Activated CD4-positive, CD25-positive, alpha-beta regulatory T cell (primary cell): ENCODE measurements around the gene CDCA7.
A peak's percentile ranks its signal among the peaks of the same experiment; 100 is the strongest.
"Not testable (repeated sequence)": the region's sequence is repeated elsewhere in the genome, so short reads cannot be mapped to it uniquely, and the experiment has no call there.

ENCODE experiments used
- DNase-seq, 4 experiments: peaks; one replicate each; lab custom pipeline; 2025; lab: John Stamatoyannopoulos, UW

CDCA7 gene

GRCh38 chr2:173354582-173355131 lies at the start of gene CDCA7:
Gene CDCA7 (plus strand): TSS chr2:173354872. CDS start chr2:173354964, 92 bp downstream.
- peak; percentile 8 to 36 (median 16) for DNase-seq

- no peak for DNase-seq
These were observed 49.4 kb upstream of the CDCA7 start for GRCh38 chr2:173305303-173305702.

- DNase-seq, result no peak
These were observed 47.4 kb upstream of the CDCA7 start for GRCh38 chr2:173307293-173307692.

GRCh38 chr2:173309370-173309769 lies 45.3 kb upstream of the CDCA7 start:
- not testable (repeated sequence) for DNase-seq

- DNase-seq, result no peak
These were observed 42.6 kb upstream of the CDCA7 start for GRCh38 chr2:173311844-173312606.

- no peak for DNase-seq
These were observed 31.3 kb upstream of the CDCA7 start for GRCh38 chr2:173323371-173323770.

- DNase-seq, result no peak
These were observed 27.9 kb upstream of the CDCA7 start for GRCh38 chr2:173326806-173327205.

- DNase-seq, result no peak
These were observed 27.3 kb upstream of the CDCA7 start for GRCh38 chr2:173327421-173327820.

- not testable (repeated sequence) for DNase-seq
These were observed 21.7 kb upstream of the CDCA7 start for GRCh38 chr2:173333003-173333402.

- DNase-seq, result no peak
These were observed 14.9 kb upstream of the CDCA7 start for GRCh38 chr2:173339807-173340206.

GRCh38 chr2:173343921-173344320 lies 10.8 kb upstream of the CDCA7 start:
- DNase-seq, result no peak

- DNase-seq, result no peak
These were observed 8.6 kb upstream of the CDCA7 start for GRCh38 chr2:173346035-173346434.

GRCh38 chr2:173347305-173348168 lies 7.1 kb upstream of the CDCA7 start:
- no peak for DNase-seq

- no peak for DNase-seq
These were observed 5.4 kb upstream of the CDCA7 start for GRCh38 chr2:173349287-173349686.

GRCh38 chr2:173350383-173350782 lies 4.3 kb upstream of the CDCA7 start:
- no peak for DNase-seq

- DNase-seq, result no peak
These were observed 2.8 kb upstream of the CDCA7 start for GRCh38 chr2:173351879-173352278.

GRCh38 chr2:173353556-173353955 lies 1.1 kb upstream of the CDCA7 start:
- DNase-seq, result no peak

- DNase-seq, result no peak
These were observed 545 bp upstream of the CDCA7 start for GRCh38 chr2:173354073-173354581.

GRCh38 chr2:173355132-173355865 lies 627 bp downstream of the CDCA7 start:
- DNase-seq, result peak in 2 of 4 experiments; percentile 1 to 3

- DNase-seq, result no peak
These were observed 1.3 kb downstream of the CDCA7 start for GRCh38 chr2:173355866-173356508.

GRCh38 chr2:173357346-173357745 lies 2.7 kb downstream of the CDCA7 start:
- no peak for DNase-seq
